ENCODE results near the gene EBF4. TPM values are rescaled to one million over a fixed set of nuclear protein-coding genes. Genes with fewer than 3 reads are reported as not detected.
"Not testable (repeated sequence)": the region's sequence is repeated elsewhere in the genome, so short reads cannot be mapped to it uniquely, and the experiment has no call there.

Gene EBF4
- total RNA-seq, 2 donors from 2014 or later = 4.4 to 6.5 TPM

- intact Hi-C loops (cut with DNase I) = loop anchor here in 1 of 2 donors (10.0 kb wide), 1 partner anchor 87 kb away; no protein-coding TSS in a partner anchor
- ATAC-seq (peak; percentile 85 to 95), DNase-seq (peak; percentile 64)
Observed at GRCh38 chr20:2767768-2768631, 75.4 kb downstream of the EBF4 start.

- ATAC-seq (peak; percentile 21 to 36), DNase-seq (no peak)
- intact Hi-C loops (cut with DNase I) = loop anchor here in 1 of 2 donors (10.0 kb wide), 1 partner anchor 86 kb away; no protein-coding TSS in a partner anchor
Observed at GRCh38 chr20:2768632-2769015, 76.0 kb downstream of the EBF4 start.

- intact Hi-C loops (cut with DNase I); DNase-seq; ATAC-seq: not testable (repeated sequence)
Observed at GRCh38 chr20:2770091-2770490, 77.5 kb downstream of the EBF4 start.

- intact Hi-C loops (cut with DNase I) = no loop called here
- no peak for DNase-seq
- ATAC-seq = no peak
Observed at GRCh38 chr20:2771631-2772080, 79.1 kb downstream of the EBF4 start.

GRCh38 chr20:2773812-2774211 is 81.2 kb downstream of the EBF4 start:
- ATAC-seq = no peak
- intact Hi-C loops (cut with DNase I) = no loop called here
- no peak for DNase-seq

GRCh38 chr20:2775139-2775538 is 82.6 kb downstream of the EBF4 start:
- DNase-seq (no peak), ATAC-seq (no peak)
- intact Hi-C loops (cut with DNase I) = no loop called here

GRCh38 chr20:2778602-2779321 is 86.2 kb downstream of the EBF4 start:
- no peak for ATAC-seq
- intact Hi-C loops (cut with DNase I) = no loop called here
- DNase-seq = no peak

- ATAC-seq (no peak), DNase-seq (no peak)
- intact Hi-C loops (cut with DNase I) = no loop called here
Observed at GRCh38 chr20:2780948-2781347, 88.4 kb downstream of the EBF4 start.

GRCh38 chr20:2783908-2784566 is 91.5 kb downstream of the EBF4 start:
- no peak for ATAC-seq
- intact Hi-C loops (cut with DNase I) = no loop called here
- DNase-seq = no peak

- DNase-seq (no peak), ATAC-seq (no peak)
- intact Hi-C loops (cut with DNase I) = no loop called here
Observed at GRCh38 chr20:2793471-2793870, 100.9 kb downstream of the EBF4 start.

- no peak for DNase-seq
- intact Hi-C loops (cut with DNase I) = no loop called here
- ATAC-seq = no peak
Observed at GRCh38 chr20:2794202-2794748, 101.7 kb downstream of the EBF4 start.

GRCh38 chr20:2794866-2795447 is 102.4 kb downstream of the EBF4 start:
- DNase-seq (no peak), ATAC-seq (no peak)
- intact Hi-C loops (cut with DNase I) = no loop called here

GRCh38 chr20:2795451-2795850 is 102.9 kb downstream of the EBF4 start:
- intact Hi-C loops (cut with DNase I) = no loop called here
- no peak for DNase-seq

GRCh38 chr20:2796011-2796660 is 103.6 kb downstream of the EBF4 start:
- ATAC-seq (no peak), DNase-seq (no peak)
- intact Hi-C loops (cut with DNase I) = no loop called here

More at GRCh38 chr20:2795451-2795850, 102.9 kb downstream of the EBF4 start:
- ATAC-seq = no peak

- DNase-seq = no peak
- no peak for ATAC-seq
- intact Hi-C loops (cut with DNase I) = no loop called here
Observed at GRCh38 chr20:2797136-2797983, 104.8 kb downstream of the EBF4 start.

GRCh38 chr20:2798095-2798805 is 105.7 kb downstream of the EBF4 start:
- intact Hi-C loops (cut with DNase I) = no loop called here
- ATAC-seq (no peak), DNase-seq (no peak)

GRCh38 chr20:2798814-2799213 is 106.2 kb downstream of the EBF4 start:
- DNase-seq (no peak), ATAC-seq (no peak)

More at GRCh38 chr20:2798814-2799213, 106.2 kb downstream of the EBF4 start:
- intact Hi-C loops (cut with DNase I) = no loop called here

Data from left cardiac atrium (tissue), 4 donors.